Activated naive CD8-positive, alpha-beta T cell treated with anti-CD3 and anti-CD28 coated beads, Interleukin-2, amount 50 U/mL, for 16 hours (primary cell): Measurements from ENCODE around the gene DOCK8.
"Not testable (repeated sequence)": the region's sequence is repeated elsewhere in the genome, so short reads cannot be mapped to it uniquely, and the experiment has no call there.

ENCODE experiments used
- DNase-seq: peaks from one replicate; pipeline ENCODE4 v3.0.0-alpha.2; 2020; ENCODE audit warnings: low read depth, low spot score

Gene DOCK8

DNA sequence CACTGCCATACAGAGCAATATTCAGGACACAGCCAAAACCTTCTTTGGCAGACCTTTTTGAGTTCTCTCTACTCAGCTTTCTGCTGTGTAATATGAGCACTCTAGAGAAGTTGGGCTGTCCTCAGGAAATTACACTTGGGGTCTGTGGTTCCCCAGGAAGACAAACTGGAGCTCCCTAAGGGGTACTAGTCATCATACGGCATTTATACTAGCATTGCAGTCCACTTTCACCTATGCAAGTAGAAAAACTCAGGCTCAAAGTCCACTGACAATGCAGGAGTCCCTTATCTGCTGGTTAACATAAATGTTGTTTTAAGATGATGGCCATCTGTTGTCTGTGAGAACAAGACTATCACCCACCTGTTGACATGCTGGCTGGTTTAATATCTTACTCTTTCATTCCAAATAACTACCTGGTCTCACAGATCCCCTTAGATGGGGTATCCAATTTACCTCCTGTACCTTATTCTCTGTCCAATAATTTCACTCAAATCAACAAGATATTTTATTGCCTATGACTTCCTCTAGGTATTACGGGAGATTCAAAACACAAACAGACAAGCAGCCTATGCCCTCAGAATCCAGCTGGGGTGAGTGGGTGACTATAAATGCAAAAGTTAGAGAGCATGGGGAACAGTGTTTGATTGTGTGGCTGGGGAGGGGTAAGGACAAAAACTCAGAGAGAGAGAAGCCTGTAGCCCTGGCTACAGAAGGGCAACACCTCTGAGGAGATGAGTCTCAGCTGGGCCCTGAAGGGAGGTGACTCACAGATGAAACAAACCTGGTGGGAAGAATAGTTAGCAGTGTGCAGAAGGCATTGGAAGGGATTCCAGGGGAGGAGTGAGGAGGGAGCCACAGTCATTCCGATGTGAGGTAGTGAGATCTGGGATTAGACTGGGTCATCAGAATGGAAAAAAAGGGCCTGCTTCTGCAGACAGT lies 10.2 kb downstream of the DOCK8 start:
- DNase-seq, result no peak

DNA sequence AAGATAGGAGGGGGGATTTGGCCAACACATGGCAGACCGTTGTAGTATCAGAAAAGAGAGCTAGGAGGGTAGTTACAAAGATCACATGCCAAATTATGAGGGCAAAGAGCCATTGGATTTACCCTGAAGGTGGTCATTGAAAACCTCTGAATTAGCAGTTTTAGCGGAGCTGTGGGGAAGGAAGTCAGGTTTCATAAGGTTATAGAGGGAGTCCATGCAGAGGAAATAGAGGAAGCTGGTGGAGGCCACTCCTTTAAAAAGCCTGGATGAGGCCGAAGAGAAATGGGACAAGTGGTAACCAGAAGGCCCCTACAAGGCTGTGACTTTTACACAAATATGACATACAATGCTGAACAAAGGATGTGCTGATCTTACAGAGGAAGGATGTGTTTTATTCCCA lies 13.2 kb downstream of the DOCK8 start:
- no peak for DNase-seq

- no peak for DNase-seq
Observed at GRCh38 chr9:228929-229695, 14.4 kb downstream of the DOCK8 start.

DNA sequence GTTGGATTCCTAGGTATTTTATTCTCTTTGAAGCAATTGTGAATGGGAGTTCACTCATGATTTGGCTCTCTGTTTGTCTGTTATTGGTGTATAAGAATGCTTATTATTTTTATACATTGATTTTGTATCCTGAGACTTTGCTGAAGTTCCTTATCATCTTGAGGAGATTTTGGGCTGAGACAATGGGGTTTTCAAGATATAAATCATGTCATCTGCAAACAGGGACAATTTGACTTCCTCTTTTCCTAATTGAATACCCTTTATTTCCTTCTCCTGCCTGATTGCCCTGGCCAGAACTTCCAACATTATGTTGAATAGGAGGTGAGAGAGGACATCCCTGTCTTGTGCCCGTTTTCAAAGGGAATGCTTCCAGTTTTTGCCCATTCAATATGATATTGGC lies 17.0 kb downstream of the DOCK8 start:
- not testable (repeated sequence) for DNase-seq

- DNase-seq, result not testable (repeated sequence)
Observed at GRCh38 chr9:233708-234107, 19.0 kb downstream of the DOCK8 start.

DNA sequence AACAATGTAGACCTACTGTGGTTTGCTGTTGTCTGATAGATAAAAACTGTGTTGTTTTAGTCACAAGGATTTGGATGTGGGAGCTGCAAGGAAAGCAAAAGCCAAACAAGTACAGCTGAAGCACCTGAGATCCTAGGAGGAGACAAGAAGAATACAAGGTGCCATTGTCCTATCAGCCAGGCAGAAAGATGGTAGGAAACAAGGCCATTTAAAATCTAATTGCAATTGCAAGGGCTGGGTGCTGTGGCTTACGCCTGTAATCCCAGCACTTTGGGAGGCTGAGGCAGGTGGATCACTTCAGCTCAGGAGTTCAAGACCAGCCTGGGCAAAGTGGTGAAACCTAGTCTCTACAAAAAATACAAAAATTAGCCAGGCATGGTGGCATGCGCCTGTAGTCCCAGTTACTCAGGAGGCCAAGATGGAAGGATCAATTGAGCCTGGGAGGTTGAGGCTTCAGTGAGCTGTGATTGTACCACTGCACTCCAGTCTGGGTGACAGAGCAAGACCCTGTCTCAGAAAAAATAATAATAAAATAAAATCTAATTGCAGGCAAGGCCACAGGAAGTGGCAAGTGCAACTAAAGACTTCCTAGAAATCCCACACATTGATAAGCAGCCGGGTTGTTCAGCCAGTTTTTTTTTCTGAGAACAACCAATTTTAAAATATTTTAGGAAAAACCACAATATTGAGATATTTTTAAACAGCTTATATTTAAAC lies 22.6 kb downstream of the DOCK8 start:
- no peak for DNase-seq

GRCh38 chr9:237858-238345 lies 23.2 kb downstream of the DOCK8 start:
- no peak for DNase-seq

GRCh38 chr9:242461-243080 lies 27.9 kb downstream of the DOCK8 start:
- DNase-seq, result no peak

DNA sequence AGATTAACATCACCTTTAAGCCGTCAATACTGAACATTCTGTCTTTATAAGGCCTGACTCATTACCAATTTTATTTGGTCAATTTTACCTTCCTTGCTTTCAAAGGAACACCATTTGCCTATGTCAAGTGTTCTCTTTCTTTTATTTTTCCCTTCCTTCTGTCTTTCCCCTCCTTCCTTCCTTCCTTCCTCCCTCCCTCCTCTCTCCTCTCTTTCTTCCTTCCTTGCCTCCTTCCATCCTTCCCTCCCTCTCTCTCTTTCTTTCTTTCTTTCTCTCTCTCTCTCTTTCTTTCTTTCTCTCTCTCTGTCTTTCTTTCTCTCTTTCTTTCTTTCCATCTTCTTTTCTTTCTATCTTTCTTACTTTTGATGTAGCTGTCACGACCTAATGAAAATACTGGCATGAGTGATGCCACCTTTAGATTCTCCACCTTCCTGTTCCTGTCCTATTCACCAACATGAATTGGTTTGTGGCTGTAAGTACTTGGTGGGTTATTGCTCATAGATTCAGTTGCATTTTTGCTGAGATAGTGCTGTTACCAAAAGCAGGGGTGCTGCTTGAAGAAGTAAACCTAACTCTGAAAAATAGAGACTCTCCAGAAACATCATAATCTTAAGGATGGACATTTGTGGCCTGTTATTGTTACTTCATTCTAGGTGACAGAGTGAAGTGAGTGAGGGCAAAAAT lies 33.8 kb downstream of the DOCK8 start:
- DNase-seq, result no peak

DNA sequence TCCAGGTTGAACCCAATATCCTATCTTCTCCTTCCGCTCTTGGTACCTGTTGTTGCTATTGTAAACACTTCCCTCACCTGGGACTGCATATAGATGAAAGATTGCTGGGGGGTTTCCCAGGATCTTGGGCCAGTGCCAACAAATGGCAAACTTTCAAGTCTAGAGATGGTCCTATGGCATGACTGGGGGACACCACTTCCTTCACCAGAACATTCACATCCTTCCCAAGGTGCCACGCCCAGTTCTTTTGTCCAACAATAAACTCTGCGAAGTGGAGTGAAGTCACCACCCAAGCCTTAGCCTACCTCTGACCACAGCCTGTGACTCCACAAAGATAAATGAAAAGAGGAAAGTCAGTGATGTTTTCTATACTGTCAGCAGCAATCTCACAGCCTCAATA lies 34.4 kb downstream of the DOCK8 start:
- no peak for DNase-seq

GRCh38 chr9:250039-250438 lies 35.4 kb downstream of the DOCK8 start:
- no peak for DNase-seq

GRCh38 chr9:250625-251024 lies 36.0 kb downstream of the DOCK8 start:
- DNase-seq, result no peak

GRCh38 chr9:251398-251797 lies 36.7 kb downstream of the DOCK8 start:
- DNase-seq, result no peak

DNA sequence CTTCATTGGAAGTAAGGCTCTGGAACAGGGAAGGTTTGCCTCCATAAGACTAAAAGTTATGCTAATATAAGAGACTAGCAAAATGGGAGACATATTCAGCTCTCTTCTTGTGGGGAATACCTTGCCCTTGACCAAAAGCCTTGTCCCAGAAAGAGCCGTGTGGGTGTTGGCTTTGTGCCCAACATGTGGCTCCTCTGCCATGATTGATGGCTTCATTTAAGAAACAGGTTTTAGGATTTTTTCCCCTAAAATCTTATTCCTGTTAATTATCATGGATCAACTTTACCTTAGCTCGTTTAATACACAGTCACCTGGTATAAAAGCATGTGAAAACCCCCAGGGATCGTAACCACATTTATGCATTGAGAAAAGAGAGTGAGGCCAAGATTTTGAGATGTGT lies 38.9 kb downstream of the DOCK8 start:
- DNase-seq, result no peak

DNA sequence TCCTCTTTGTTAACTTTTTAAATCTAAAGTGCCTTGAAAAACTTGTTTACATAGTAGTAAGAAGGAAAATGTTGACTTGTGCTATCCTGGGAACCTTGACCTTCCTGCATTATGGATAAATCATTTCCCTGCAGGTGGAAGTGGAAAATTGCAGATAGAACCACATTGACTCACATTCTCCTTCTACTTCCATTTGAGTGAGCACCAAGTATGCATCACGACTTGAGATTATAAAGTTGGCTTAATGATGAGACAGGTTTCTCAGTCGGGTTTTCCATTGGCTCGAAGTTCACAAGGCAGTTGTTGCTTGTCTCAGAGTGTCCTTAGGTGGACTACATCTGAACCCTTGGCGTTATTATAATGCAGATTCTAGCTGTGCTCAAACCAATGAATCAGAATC lies 39.9 kb downstream of the DOCK8 start:
- DNase-seq, result no peak

DNA sequence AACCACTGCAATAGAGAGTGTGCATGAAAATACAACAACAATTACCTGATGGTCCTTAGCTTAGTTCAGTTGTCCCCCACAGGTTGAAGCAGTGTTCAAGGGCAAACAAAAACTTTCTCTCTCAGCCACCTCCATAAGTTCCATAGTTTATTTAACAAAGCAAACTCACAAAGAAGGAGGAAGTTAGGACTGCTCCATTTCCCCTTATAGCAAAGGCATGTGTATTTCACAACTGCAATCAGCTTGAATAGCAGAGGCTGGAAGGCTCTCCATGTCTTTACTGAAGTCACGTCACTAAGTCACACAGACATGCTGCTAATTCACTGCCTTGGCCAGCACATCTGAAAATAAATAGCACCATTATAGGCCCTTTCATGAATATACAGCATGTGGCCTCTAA lies 43.3 kb downstream of the DOCK8 start:
- no peak for DNase-seq

GRCh38 chr9:259405-260404 lies 45.0 kb downstream of the DOCK8 start:
- DNase-seq, result no peak

DNA sequence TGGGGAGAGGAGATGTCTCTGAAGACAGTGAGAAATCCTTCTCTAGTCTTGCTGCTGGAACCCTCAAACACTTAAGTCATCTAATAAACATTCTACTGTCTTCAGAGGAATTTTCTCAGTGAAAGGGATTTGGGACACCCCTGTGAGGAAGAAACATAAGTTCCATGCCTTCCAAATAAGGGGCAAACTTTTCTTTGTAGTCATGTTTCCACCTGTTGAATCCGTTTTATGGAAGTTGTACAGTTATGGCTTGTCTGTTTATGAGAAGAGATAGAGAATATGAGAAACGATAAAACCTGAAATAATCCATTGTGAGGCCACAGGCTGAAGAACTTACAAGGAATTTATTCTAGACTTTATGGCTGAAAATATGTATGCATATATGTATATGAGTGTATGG lies 49.6 kb downstream of the DOCK8 start:
- DNase-seq, result no peak

DNA sequence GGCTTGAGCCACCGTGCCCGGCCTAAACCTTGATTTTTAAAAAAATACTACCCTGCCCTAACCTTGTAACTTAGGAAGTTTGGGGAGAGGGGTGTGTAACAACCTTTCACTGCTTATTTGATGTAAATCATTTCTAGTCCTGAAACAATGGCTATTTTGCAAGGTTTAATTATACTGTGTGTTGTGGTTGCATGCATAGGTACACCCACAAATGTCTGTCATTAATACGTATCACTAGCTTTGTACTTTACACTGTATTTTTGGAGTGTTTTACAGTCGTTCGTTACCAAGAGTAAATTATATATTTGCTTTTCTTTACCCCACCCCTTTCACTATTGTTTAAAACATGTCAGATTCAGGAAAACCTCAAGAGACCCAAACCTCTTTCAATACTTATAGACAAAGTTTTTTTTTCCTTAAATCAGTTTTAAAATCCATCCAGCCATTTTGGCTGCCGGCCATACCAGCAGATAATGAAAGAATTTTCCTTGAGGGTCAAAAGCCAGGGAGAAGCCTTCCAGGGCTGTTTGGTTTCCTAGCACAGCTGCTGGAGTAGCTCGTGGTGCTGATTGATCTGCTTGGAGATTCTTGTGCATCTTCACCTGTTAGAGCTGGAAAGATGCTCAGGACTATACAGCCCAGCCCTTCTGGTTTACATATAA lies 50.7 kb downstream of the DOCK8 start:
- DNase-seq, result no peak
